ENCODE data around the gene LRP10. TPM values are rescaled to one million over a fixed set of nuclear protein-coding genes. Genes with fewer than 3 reads are reported as not detected.

LRP10 gene
- polyA plus RNA-seq, 2 of the 4 experiments (the other 2 are of a cell fraction), result 57.2 to 74.3 TPM

DNA sequence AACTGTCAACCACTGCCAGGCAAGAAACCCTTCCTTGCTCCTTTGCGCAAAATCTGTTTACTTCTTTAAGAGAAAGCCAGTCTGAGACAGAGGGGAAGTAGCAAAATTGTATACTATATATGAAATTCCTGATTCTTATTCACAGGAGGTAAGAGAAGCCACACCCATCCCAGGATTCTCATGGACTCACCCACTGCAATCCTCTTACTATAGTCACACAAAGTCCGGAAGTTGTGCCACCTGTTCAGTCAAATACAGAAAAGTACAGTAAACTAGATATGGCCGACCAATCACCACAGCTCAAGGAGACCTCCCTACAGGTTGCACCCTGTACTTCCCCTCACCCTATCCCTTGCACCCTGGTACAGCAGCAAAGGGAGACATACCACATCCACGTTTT, 54.8 kb downstream of the LRP10 start (continued):
- TF ChIP-seq, protein P1, sequence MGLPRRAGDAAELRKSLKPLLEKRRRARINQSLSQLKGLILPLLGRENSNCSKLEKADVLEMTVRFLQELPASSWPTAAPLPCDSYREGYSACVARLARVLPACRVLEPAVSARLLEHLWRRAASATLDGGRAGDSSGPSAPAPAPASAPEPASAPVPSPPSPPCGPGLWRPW (IDR thresholded peaks at IDR 0.05), result no peak
- TF ChIP-seq NPAS2 (CRISPR knock-in tag; IDR thresholded peaks at IDR 0.05; ENCODE audit: borderline replicate concordance) (no peak), RCOR1 (IDR thresholded peaks at IDR 0.05; ENCODE audit: low read depth, low read length) (no peak)
- TF ChIP-seq, protein P2, sequence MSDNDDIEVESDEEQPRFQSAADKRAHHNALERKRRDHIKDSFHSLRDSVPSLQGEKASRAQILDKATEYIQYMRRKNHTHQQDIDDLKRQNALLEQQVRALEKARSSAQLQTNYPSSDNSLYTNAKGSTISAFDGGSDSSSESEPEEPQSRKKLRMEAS (IDR thresholded peaks at IDR 0.05), result no peak

DNA sequence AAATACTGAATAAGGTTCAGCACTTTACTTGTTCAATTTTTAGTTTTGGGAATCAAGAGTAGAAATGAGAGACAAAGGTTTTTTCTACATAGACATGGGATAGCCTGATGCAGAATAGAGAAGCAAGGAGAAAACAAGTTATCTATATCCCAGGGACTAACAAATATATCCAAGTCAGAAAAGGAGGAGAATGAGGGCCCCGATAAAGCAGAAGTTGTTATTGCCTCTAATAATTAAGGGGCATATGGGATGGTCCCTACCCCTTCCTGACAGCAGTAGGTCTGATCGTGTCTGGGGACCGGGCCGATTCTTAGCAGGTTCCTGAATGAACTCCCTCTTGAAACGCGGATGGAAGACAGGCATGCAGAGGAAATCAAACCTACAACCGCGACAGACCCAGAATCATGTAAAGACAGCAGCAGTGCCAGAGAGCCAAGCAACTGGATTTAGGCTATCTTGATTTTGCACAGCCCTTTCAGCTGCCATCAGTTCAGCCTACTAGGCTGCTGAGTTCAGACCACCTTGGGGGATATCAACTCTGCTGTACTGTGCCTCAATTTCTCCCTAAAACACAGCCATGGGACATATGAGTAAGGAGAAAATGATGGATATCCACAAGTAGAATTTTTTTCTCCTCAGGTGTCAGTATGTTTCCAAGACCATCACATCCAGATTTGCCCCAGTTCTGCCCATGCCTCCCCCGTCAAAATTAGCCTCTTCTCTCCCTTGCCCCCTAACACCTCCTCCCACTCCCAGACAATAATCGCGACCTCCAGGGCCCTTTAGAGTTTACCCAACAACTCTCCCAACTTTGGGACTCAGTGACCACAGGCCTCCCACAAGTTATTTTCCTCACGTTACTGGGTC, 56.9 kb downstream of the LRP10 start:
- Histone ChIP-seq H3K9me3 (no peaks in the 10 kb centered on the region), H3K4me1 (peaks cover 22% of the 10 kb centered on the region), H3K4me3 (peak overlapping the region; percentile 73), H3K4me2 (peak overlapping the region; percentile 95), H3K27ac (peak overlapping the region; percentile 82 to 90)
- POLR2A ChIA-PET, result interaction anchor here (0.6 to 3.8 kb wide), 15 partner anchors 9 to 339 kb away, joined by 3 to 51 read pairs (median 6); partner anchors contain the start of genes ACIN1, AJUBA, C14orf119 and CDH24
- FAIRE-seq, result no peak
- no peak for ATAC-seq
- DNase-seq (ENCODE audit: low read depth in 1 of 2, low spot score in 1 of 2), result no peak
- 9% methylated on average over 12 of the region's 12 CpGs for WGBS (ENCODE audit: missing lambda C conversion rate)
- CTCF ChIA-PET, result interaction anchor here (0.6 to 4.5 kb wide), 20 partner anchors 8 to 272 kb away, joined by 3 to 83 read pairs (median 10); partner anchors contain the start of genes AJUBA, CDH24, HAUS4 and RBM23
- no peak for TF ChIP-seq HOXA7 (CRISPR knock-in tag; IDR thresholded peaks at IDR 0.05)
- TF ChIP-seq, protein P3, sequence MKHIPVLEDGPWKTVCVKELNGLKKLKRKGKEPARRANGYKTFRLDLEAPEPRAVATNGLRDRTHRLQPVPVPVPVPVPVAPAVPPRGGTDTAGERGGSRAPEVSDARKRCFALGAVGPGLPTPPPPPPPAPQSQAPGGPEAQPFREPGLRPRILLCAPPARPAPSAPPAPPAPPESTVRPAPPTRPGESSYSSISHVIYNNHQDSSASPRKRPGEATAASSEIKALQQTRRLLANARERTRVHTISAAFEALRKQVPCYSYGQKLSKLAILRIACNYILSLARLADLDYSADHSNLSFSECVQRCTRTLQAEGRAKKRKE (CRISPR knock-in tag; IDR thresholded peaks at IDR 0.05; ENCODE audit: low read depth), result no peak
- TF ChIP-seq RARB (CRISPR knock-in tag; IDR thresholded peaks at IDR 0.05), result no peak
- TF ChIP-seq ESRRA (IDR thresholded peaks at IDR 0.05; ENCODE audit: borderline replicate concordance, low read length), result no peak
- TF ChIP-seq RFX5 (IDR thresholded peaks at IDR 0.05), result no peak

DNA sequence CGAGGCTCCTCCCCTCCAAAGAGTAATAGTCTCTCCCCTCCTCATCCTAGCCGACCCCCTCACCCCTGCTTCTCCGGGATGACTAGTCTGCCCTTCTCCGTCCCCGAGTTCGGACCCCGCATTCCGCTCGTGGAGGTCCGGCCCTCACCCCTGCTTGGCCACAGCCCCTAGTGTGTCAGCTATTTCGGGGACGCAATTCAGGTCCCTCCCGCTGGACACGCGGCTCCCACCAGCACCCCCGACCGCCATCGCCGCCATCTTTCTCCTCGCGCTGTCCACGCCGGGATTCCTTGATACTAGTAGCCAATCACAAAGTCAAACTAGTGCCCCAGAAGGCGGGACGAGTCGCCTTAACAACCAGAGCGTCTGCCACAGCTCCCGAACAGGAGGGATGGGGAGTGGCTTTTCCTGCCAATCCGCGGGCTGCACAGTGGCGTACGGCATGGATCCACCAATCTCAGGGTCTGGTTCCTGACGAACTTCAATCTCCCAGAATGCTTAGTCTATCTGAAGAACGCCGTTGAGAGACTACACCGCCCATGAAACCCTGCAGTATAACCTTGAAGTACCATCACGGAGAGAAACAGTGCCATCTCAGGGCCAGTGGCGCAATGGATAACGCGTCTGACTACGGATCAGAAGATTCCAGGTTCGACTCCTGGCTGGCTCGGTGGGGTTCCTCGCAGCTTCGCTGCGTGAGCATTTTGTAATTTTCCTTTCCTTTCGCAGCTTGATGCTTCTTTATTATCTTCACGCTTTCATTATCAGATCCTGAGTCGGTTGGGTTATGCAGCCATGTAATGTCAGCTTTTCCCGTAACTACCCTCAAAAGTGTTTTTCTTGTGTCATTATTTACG, 57.8 kb downstream of the LRP10 start, which contains the start of gene PRMT5:
TSS of gene PRMT5 (minus strand) at position 273 of the 857 bp plus-strand sequence. CDS start at position 258, 15 bp downstream.
- Histone ChIP-seq H3K4me2 (peak within 1 kb of the TSS; percentile 95), H3K4me3 (peak within 1 kb of the TSS; percentile 73), H3K4me1 (peaks cover 22% of the 10 kb centered on the region), H3K9me3 (no peaks in the 10 kb centered on the region), H3K27ac (peak within 1 kb of the TSS; percentile 82 to 90)
- peak; percentile 73 for FAIRE-seq
- WGBS (ENCODE audit: missing lambda C conversion rate), result 1% methylated on average over 46 of the region's 51 CpGs
- POLR2A ChIA-PET, result interaction anchor here (0.6 to 3.8 kb wide), 16 partner anchors 10 to 340 kb away, joined by 3 to 51 read pairs (median 6); partner anchors contain the start of genes ACIN1, AJUBA, C14orf119 and CDH24
- peak; percentile 95 to 97 for ATAC-seq
- peak; percentile 98 to 99 for DNase-seq (ENCODE audit: low read depth in 1 of 2, low spot score in 1 of 2)
- CTCF ChIA-PET, result interaction anchor here (0.6 to 4.5 kb wide), 43 partner anchors 9 to 383 kb away, joined by 3 to 83 read pairs (median 5); partner anchors contain the start of genes AJUBA, CDH24, HAUS4 and OXA1L
- TF ChIP-seq EHF (CRISPR knock-in tag; IDR thresholded peaks at IDR 0.05), result no peak
- TF ChIP-seq POLR2AphosphoS2 (conservative IDR thresholded peaks at IDR 0.05; ENCODE audit: low read length), result peak; percentile 77; the same call in 1 of the 2 replicates
- TF ChIP-seq CHD4 (IDR thresholded peaks at IDR 0.05; ENCODE audit: borderline replicate concordance), result no peak
- TF ChIP-seq POLR2A (IDR thresholded peaks at IDR 0.05; ENCODE audit: low read length), result peak; percentile 97
- no peak for TF ChIP-seq EP300 (IDR thresholded peaks at IDR 0.05)
- peak; percentile 28 to 78; a peak in 2 of 4 replicates for TF ChIP-seq CEBPB (IDR thresholded peaks at IDR 0.05)
- no peak for TF ChIP-seq NPAS2 (CRISPR knock-in tag; IDR thresholded peaks at IDR 0.05; ENCODE audit: borderline replicate concordance)
- TF ChIP-seq SMC3 (IDR thresholded peaks at IDR 0.05), result no peak
- TF ChIP-seq FOSL2 (IDR thresholded peaks at IDR 0.05), result no peak
- no peak for TF ChIP-seq FOSL2 (CRISPR knock-in tag; IDR thresholded peaks at IDR 0.05)
- no peak for TF ChIP-seq RARB (CRISPR knock-in tag; IDR thresholded peaks at IDR 0.05)
- TF ChIP-seq JUNB (IDR thresholded peaks at IDR 0.05), result no peak
- no peak for TF ChIP-seq ESRRA (IDR thresholded peaks at IDR 0.05; ENCODE audit: borderline replicate concordance, low read length)
- TF ChIP-seq MAZ (IDR thresholded peaks at IDR 0.05; ENCODE audit: borderline replicate concordance, low read depth, low read length), result no peak; the same call in 1 of the 2 replicates
- no peak for TF ChIP-seq CHD2 (IDR thresholded peaks at IDR 0.05; ENCODE audit: low read length, partially characterized antibody)
- TF ChIP-seq ZNF302 (CRISPR knock-in tag; IDR thresholded peaks at IDR 0.05), result no peak
- no peak for TF ChIP-seq ZSCAN20 (CRISPR knock-in tag; IDR thresholded peaks at IDR 0.05)
- no peak for TF ChIP-seq RAD21 (conservative IDR thresholded peaks at IDR 0.05 in 1 of 2, IDR thresholded peaks at IDR 0.05 in 1 of 2)
- TF ChIP-seq BHLHE40 (IDR thresholded peaks at IDR 0.05; ENCODE audit: low read depth, low read length), result no peak
- TF ChIP-seq JUN (IDR thresholded peaks at IDR 0.05), result peak in 1 of 2 experiments; percentile 88; a peak in 3 of 5 replicates
- TF ChIP-seq, protein P2 (IDR thresholded peaks at IDR 0.05), result peak; percentile 90
- TF ChIP-seq KDM5A (IDR thresholded peaks at IDR 0.05), result peak; percentile 84
- no peak for TF ChIP-seq ZC3H11A (IDR thresholded peaks at IDR 0.05)
- TF ChIP-seq, protein P1 (IDR thresholded peaks at IDR 0.05), result no peak
- TF ChIP-seq NFE2L2 (conservative IDR thresholded peaks at IDR 0.05; ENCODE audit: low read length), result no peak
- TF ChIP-seq, protein P3 (CRISPR knock-in tag; IDR thresholded peaks at IDR 0.05; ENCODE audit: low read depth), result no peak

All from A549 (cell line).